NOMO-1 (cell line): ENCODE results near the gene FRYL.

Source experiments
- DNase-seq, 2 experiments: peaks; one replicate each; lab custom pipeline; 2025; ENCODE audit not compliant: unreplicated experiment in 2 of 2; lab: John Stamatoyannopoulos, UW

FRYL gene

DNA sequence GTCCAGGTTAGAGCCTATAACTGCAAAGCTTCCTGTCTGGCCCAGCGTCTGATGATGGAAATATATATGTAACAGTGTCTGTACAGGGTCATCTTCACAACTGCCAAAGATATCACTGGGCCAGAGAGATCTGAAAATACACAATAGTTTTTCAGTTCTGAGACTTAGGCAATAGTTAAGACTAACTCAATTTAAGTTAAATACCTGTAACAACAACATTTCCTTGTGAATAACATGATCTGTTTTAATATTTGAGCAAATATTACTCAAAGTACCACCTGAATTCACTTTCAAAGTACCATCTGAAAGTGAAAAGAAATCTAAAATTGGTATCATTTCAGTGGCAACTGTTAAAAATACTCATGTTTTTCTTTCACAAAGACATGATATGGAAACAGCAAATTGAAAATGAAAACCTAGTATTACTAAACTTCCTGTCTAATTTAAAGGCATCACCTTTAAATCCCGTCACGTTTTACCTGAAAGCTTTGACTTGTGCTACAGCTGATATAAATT lies 280.5 kb downstream of the FRYL start:
- DNase-seq: no peak

DNA sequence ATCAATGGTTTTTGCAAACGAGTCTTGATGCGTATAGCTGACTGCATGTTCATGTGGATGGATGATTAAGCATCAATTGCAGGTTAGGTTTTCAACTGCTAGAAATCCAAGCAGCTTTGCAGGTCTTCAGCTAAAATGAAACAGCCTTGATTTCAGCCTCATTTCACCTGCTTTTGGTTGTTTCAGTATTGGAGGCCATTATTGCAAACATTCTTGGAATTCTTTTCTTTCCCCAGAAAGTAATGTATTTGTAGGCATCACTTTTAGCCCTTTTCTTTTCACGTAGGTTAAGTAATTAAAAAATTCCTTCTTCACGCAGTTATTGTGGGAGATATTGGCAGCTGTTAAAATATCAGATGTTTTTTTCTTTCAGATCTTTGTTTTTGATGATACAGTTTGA lies 281.2 kb downstream of the FRYL start:
- DNase-seq: no peak

DNA sequence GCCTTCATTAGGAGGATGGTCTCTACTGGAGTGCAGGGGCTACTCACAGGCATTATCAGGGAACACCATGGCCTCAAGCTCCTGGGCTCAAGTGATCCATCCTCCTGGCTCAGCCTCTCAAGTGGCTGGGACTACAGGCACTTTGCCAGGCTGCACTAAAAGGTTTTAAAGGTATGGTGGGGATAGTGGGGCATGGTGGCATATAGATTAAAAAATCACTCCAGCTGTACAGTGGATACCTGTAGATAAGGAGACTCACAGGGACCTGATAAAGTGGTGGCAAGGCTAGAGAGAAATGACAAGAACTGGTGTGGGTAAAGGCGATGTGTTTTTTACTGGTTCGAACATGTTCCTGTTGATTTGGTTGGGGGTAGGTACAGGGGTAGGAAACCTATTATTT lies 284.1 kb downstream of the FRYL start:
- DNase-seq: no peak

DNA sequence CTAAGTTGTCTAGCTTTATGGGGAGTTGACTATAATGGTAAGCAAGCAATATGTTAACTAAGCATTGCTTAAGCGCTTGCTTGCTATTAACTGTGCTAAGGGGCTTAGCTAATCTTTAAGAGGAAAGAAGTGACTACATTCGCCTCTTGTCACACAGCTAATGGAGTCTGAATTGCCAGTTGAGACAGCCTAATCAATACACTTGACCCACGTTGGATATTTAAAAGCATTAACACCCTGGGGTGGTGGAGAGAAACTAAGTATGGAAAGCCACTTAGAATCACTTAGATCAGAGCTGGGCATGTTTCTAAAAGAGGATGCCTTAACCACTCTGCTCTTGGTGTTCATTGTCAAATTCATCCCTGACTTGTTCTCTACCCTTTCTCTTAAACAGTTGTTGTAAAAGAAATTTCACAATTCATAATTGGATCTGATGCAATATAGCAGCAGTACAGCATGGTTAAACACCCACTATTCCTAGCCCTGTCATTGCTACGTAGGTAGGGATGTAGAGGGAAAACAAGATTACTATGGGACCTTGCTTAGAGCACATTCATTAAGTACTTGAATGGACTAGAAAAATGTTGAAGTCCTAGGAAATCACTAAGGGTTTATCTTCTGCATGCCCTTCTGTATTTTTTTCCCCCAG lies 286.5 kb downstream of the FRYL start:
- peak; percentile 3 to 58 for DNase-seq

DNA sequence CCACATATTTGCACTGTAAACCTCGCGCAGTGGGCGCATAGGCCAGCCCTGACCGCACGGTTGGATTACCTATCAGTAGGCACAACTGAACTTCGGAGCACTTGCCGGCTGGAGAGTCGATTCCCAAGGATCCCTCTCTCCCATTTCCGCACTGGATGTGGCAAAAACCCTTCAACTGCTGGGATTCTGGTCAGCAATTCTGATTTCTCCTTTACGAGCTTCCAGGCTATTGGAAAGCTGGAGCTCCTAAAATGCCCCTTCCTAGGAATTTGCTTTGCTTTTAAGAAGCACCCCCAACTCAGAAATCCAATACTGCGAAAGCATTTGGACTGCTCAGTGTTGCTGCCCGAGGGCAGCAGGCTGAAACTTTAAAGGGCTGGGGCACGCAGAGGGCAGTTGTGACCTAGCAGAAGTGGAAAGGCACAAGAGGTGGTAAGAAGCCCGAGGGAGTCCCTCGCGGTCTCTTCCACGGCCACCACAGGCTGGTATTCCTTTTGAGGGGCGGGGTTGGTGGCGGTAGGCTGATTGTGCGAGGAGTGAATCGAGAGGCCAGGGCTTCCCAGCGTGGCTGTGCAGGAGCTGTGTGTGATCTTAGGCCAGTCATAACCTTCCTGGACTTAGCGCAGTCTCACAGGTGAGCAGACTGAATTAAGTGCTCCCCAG lies 288.4 kb downstream of the FRYL start:
- no peak for DNase-seq

DNA sequence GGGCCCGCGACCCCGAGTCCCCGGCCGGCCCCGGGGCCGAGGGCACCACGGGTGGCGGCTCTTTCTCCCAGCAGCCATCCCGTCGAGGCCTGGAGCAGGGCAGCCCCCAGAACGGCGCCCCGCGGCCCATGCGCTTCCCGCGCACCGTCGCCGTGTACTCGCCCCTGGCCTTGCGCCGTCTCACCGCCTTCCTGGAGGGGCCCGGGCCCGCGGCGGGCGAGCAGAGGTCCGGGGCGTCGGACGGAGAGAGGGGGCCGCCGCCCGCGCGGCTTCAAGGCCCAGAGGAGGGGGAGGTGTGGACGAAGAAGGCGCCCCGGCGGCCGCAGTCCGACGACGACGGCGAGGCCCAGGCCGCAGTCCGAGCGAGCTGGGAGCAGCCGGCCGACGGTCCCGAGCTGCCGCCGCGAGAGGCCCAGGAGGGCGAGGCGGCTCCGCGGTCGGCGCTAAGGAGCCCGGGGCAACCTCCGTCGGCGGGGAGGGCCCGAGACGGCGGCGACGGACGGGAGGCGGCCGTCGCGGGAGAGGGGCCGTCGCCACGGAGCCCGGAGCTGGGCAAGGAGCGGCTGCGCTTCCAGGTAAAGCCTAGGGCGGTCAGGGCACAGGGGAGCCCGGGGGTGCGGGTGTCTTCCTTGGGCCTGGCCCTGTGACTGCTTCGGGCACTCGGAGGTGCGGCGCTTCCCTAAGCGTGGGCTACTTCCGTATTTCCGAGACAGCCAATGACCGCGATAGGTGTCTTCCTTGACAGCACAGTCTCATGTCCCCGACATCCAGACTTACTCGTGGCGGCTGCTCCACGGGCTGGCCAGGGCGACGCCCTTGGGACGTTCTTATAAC lies 289.2 kb downstream of the FRYL start:
- DNase-seq: no peak

DNA sequence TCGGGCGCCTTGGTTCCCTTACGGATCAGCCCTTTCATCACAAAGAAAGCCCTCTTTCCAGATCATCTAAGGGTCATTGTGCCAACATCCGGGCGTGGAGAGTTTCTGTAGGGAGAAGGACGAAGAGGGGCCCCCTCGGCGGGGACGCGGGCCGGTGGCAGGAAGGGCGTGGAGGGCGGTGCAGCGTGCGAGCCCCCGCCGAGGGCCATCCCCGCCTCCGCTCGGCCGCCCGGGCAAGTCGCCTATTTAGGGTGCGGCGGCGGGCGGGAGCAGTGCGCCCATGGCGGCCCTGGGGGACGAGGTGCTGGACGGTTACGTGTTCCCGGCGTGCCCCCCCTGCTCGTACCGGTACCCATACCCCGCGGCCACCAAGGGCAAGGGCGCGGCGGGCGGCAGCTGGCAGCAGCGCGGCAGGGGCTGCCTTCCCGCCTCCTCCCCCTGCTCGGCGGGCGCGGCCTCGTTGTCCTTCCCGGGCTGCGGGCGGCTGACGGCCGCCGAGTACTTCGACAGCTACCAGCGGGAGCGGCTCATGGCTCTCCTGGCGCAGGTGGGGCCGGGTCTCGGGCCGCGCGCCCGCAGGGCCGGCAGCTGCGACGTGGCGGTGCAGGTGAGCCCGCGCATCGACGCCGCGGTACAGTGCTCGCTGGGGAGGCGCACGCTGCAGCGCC lies 289.9 kb downstream of the FRYL start, which contains the start of gene ZAR1:
ZAR1 (plus strand) TSS at position 241 of the 668 bp plus-strand sequence; CDS start at position 281, 40 bp downstream.
- DNase-seq: no peak

DNA sequence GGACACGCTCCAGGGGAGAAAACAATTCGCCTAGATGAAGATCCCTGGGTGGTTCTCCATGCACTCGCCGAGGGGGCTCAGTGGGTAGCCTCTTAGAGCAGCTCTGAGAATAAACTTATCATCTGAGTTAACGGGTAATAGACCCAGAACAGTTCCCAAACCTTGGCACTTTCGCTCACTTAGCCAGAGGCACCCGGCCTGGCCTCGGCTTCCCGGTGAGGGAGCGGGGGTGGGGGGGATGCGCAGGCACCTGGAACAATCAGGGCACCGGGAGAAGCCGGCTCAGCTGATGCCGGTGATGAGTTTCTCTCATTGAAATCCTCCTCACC lies 290.4 kb downstream of the FRYL start:
- no peak for DNase-seq

DNA sequence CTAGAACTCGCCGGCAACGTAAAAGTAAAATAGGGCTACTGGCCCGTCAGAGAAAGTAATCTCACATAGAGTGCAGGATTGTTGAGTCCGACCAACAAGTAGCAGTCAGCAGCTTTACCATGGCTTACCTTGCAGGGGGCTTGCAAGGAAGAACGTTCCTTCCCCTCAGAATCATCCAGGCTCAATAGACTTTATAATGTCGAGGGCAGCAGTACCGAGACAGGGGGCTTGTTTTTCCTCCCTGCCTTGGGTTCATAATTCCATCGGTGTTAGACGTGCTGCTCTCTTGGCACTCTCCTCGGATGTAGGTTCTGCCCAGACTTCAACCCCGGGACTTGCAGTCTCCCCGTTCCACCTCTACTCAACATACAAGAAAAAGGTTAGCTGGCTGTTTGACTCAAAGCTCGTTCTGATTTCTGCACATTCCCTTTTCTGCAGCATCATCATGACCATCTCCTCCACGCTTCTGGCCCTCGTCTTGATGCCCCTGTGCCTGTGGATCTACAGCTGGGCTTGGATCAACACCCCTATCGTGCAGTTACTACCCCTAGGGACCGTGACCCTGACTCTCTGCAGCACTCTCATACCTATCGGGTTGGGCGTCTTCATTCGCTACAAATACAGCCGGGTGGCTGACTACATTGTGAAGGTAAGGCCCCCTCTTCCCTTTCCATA lies 295.4 kb downstream of the FRYL start:
- DNase-seq: no peak

DNA sequence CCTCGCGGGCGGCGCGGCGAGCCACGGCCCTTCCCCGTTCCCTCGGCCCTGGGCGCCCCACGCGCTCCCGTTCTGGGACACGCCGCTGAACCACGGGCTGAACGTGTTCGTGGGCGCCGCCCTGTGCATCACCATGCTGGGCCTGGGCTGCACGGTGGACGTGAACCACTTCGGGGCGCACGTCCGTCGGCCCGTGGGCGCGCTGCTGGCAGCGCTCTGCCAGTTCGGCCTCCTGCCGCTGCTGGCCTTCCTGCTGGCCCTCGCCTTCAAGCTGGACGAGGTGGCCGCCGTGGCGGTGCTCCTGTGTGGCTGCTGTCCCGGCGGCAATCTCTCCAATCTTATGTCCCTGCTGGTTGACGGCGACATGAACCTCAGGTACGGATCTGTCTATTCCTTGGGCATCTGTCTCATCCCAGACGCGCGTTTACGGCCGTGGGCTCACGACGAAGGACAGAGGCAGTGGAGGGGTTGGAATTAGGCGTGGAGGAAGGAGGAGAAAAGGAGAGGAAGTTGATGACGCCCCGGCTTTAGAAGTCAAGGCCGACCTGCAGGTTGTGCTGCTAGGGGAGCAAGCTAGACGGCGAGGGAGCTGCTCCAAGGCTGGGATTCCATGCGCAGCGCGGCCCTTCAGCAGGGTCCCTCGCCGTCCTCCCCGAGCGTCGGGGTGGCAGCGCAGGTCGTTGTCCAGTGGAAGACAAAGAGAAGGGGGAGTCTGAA lies 296.1 kb downstream of the FRYL start:
- DNase-seq: no peak

DNA sequence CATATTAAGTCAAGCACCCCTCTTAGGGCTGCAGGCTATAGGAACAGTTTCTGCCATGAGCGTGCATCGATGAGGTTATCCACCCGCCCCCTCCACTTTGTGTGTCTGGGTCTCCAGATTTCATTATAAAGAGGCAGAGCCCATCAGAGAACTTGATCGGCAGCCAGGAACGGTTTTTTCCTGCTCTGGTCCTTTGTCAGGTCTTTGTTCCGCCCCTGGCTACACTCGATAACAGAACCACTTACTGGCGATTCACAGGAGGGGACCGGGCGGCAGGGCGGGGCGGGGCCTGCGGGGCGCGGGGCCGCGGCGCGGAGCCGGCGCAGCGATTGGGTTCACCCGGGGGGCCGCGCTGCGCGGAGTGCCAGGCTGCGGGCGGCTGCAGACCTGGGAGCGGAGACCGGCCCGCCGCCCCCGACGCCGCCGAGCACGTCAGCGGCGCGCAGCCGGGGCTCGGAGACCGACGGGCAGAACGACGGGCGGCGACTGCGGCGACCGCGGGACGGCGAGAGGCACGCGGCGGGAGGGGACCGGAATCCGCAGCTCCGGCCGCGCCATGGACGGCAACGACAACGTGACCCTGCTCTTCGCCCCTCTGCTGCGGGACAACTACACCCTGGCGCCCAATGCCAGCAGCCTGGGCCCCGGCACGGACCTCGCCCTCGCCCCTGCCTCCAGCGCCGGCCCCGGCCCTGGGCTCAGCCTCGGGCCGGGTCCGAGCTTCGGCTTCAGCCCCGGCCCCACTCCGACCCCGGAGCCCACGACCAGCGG lies 296.9 kb downstream of the FRYL start, which contains the start of gene SLC10A4:
SLC10A4 (plus strand) TSS at position 338 of the 771 bp plus-strand sequence; CDS start at position 557, 219 bp downstream.
- DNase-seq: peak; percentile 13 to 32

DNA sequence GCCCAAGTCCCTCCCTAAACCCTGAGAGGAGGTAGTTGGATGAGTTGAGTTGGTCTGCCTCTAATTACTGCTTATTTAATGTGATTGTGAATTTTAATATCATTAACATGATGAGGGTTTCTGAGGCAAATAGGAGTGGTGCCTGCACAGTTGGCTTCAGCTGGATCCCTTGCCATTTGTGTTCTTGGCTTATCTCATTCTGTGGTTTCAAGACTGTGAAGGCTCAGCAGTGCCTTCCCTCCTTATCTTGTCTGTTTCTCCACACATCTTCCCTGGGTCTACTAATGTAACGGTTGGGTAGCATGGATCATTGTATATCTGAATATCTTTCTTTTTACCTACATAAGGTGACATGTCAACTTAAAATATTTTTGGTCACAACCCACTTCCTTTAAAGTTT lies 298.5 kb downstream of the FRYL start:
- no peak for DNase-seq

DNA sequence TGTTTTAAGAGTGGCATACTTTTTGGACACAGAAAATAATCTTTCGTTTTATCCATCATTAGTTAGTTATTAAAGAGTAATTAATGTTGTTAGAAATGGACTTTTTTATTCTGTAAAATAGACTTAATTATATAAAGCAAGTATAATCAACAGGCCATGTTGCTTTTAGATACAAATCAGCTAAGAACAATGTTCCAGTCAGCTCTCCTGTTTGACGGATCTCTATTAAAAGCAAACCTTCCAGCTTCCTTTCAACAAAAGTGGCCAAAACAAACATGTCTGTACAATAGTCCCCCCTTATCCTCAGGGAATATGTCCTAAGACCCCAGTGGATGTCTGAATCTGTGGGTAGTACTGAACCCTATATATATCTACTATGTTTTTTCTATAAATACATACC lies 301.8 kb downstream of the FRYL start:
- DNase-seq: no peak

DNA sequence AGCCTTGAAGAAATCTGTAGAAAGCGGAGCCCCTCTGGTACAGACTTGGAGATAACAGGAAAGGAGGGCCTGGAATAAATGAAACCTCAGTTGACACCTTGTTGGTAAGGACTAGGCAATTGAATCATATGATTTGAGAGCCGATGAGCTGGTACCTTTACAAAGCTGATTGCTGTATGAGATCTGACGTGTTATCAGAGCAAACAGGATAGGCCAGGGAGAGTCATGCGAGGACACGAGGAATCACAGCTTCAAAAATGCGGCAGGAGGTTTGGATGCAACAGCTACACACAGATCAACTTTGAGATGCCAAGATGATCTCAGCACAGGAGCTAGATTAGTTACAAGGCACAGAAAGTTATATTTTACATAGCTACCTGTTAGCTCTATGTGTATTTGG lies 304.3 kb downstream of the FRYL start:
- DNase-seq: no peak

DNA sequence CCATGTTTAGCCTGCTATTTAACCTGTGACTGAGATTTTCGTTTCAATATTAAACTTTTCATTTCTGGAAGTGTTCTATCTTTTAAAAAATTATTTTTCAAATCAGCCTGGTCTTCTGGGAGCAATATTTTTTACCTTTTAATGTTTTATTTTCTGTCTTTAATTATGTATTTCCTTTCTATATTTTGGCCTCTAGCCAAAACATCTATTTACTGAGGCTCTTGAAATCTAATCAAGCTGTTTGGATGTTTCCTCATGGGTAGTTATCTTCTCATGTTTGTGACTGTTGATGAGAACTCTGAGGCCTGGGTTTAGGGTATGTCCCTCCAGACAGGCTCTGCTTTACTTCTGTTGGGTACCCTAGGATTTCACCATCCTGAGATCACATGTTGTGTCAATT lies 307.3 kb downstream of the FRYL start:
- DNase-seq: no peak

DNA sequence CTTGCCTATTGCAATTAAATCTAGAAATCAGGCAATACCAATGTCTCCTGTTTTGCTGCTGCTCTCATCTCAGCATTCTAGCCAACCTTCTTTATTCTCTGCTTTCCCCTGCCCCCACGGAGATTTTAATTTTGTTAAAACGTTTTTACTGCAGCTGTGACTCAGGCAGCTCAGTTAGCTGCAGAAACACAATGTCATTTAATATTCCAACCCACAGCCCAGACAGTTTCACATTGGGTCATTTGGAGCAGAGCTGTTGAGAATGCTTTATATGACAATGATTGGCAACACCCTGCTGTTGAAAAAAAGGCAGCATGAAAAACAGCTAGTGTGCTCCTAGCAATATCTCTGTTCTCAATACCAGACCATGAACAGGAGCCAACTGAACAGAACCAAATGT lies 309.5 kb downstream of the FRYL start:
- no peak for DNase-seq

DNA sequence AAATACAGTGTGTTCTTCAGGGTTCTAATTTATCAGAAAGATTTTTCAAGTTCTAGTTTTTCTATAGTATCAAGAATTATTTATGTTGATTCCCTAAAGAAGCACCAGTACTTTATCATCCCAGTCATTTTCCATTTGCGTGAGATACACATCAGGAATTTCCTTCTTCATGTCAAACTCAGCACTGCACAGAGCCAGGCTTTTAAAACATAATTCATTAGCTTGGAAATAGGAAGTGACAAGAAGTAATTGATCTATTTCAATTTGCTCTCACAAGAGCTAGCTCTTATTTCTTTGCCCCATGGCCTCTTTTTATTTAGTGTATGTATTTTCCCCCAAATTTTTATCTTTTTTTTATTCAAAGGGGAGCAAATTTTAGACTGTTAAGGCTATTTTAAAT lies 309.9 kb downstream of the FRYL start:
- no peak for DNase-seq

DNA sequence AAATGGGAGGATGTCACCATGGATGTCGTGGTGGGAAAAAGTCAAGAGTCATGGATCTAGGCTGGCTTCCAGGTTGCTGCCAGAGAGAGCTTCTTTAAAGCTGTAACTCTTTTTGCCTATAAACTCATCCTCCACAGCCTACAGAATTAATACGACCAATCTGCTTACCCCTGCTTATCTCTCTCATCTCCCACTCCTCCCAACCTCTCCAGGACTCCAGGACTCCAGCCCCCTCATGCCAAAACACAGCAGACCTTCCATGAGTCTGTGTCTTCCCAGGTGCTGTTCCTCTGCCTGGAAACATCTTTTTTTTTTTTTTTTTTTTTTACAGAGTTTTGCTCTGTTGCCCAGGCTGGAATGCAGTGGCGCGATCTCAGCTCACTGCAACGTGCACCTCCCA lies 312.2 kb downstream of the FRYL start:
- DNase-seq: no peak

DNA sequence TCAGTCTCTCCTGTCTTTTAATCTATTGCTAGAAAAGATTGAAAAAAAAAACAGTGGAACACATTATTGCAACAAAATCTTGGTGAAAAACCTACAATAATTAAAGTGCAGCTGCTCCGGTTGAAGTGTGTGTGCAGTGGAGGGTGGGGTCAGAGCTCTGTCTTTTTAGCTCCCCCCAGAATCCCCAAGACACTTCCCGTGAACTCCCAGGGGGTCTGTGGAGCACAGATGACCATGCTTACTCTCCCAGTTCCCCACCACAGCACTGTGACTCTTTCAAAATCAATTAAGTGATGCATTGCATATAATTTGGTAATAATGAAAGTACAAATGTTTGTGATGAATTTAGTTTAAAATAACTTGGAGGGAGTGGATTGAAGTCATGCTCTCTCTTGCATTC lies 312.6 kb downstream of the FRYL start:
- no peak for DNase-seq
